HEK293 (cell line): ENCODE data around the gene FGF12.

Experiments used
- CTCF ChIA-PET: fragments of 350-600 bp; formaldehyde crosslinking; extraction: SDS; loops from one replicate; lab custom pipeline; 2021; ENCODE audit warnings: antibody characterized with exemption; lab: Yijun Ruan, JAX
- POLR2A ChIA-PET: fragments of 300-600 bp; formaldehyde crosslinking; extraction: SDS; loops from one replicate; lab custom pipeline; 2020; ENCODE audit warnings: antibody characterized with exemption, inconsistent platforms; lab: Yijun Ruan, JAX
- H3K27ac ChIP-seq: fragments of 200-500 bp; sonication (Bioruptor generic); 2 replicates; pipeline ENCODE4 v1.5.1; 2014; ENCODE audit warnings: low read depth, low read length, control low read depth, inconsistent platforms; ENCODE audit errors: extremely low read depth
- H3K36me3 ChIP-seq, 2 experiments: fragments of 200-500 bp in 1 of 2; sonication (Bioruptor generic) in 1 of 2; 1 replicate in 1 of 2; 2 replicates in 1 of 2; pipeline ENCODE4 v1.5.1; 2014 to 2017; ENCODE audit warnings: inconsistent platforms in 2 of 2, low read length in 2 of 2; ENCODE audit not compliant: control insufficient read depth in 2 of 2, insufficient read depth in 1 of 2
- H3K4me1 ChIP-seq: fragments of 200-500 bp; sonication (Bioruptor generic); 2 replicates; pipeline ENCODE4 v1.5.1; 2014; ENCODE audit warnings: mild to moderate bottlenecking, low read length, inconsistent platforms; ENCODE audit not compliant: control insufficient read depth, insufficient read depth
- H3K4me3 ChIP-seq: 2 replicates; pipeline ENCODE4 v1.5.1; 2011; ENCODE audit warnings: low read depth, mild to moderate bottlenecking, control low read depth, low read length, moderate library complexity
- H3K9me3 ChIP-seq: fragments of 200-500 bp; sonication (Bioruptor generic); 2 replicates; pipeline ENCODE4 v1.5.1; 2014; ENCODE audit warnings: low read depth, low read length, inconsistent platforms; ENCODE audit not compliant: control insufficient read depth, insufficient read depth
- KLF9 ChIP-seq: fragments of 450-650 bp; formaldehyde crosslinking; IDR thresholded peaks from 2 replicates; pipeline ENCODE4 v1.5.1; 2016; ENCODE audit warnings: missing biosample characterization, missing genetic modification characterization, low read depth
- PRDM1 ChIP-seq: fragments of 450-650 bp; formaldehyde crosslinking; IDR thresholded peaks from 2 replicates; pipeline ENCODE4; 2016; ENCODE audit warnings: missing biosample characterization, missing genetic modification characterization
- PRDM4 ChIP-seq: fragments of 450-650 bp; formaldehyde crosslinking; IDR thresholded peaks from 2 replicates; pipeline ENCODE4 v1.5.1; 2017; ENCODE audit warnings: missing biosample characterization, missing genetic modification characterization
- SALL2 ChIP-seq: fragments of 450-650 bp; formaldehyde crosslinking; IDR thresholded peaks from 2 replicates; pipeline ENCODE4 v1.5.0; 2017; ENCODE audit warnings: missing biosample characterization, mild to moderate bottlenecking, missing genetic modification characterization, borderline replicate concordance
- SCRT2 ChIP-seq: fragments of 450-650 bp; formaldehyde crosslinking; IDR thresholded peaks from 2 replicates; pipeline ENCODE4 v1.5.1; 2016; ENCODE audit warnings: missing biosample characterization, missing genetic modification characterization
- TCF7L2 ChIP-seq: IDR thresholded peaks from 2 replicates; pipeline ENCODE4 v1.6.1; 2011; ENCODE audit warnings: low read depth, mild to moderate bottlenecking, inconsistent platforms, low read length, moderate library complexity, borderline replicate concordance
- ZBTB11 ChIP-seq: fragments of 450-650 bp; formaldehyde crosslinking; conservative IDR thresholded peaks from 2 replicates; pipeline ENCODE4 v1.5.1; 2016; ENCODE audit warnings: low read depth, missing biosample characterization, missing genetic modification characterization
- ZNF132 ChIP-seq: fragments of 450-650 bp; formaldehyde crosslinking; IDR thresholded peaks from 2 replicates; pipeline ENCODE4 v1.5.1; 2017; ENCODE audit warnings: missing biosample characterization, missing genetic modification characterization, borderline replicate concordance
- ZNF138 ChIP-seq: fragments of 450-650 bp; formaldehyde crosslinking; IDR thresholded peaks from 2 replicates; pipeline ENCODE4 v1.5.1; 2016; ENCODE audit warnings: missing biosample characterization, missing genetic modification characterization, borderline replicate concordance
- ZNF148 ChIP-seq: fragments of 450-650 bp; formaldehyde crosslinking; IDR thresholded peaks from 2 replicates; pipeline ENCODE4 v1.5.0; 2017; ENCODE audit warnings: missing biosample characterization, missing genetic modification characterization, borderline replicate concordance
- ZNF157 ChIP-seq: fragments of 450-650 bp; formaldehyde crosslinking; IDR thresholded peaks from 2 replicates; pipeline ENCODE4 v1.5.1; 2016; ENCODE audit warnings: missing biosample characterization, missing genetic modification characterization
- ZNF175 ChIP-seq: fragments of 450-650 bp; formaldehyde crosslinking; IDR thresholded peaks from 2 replicates; pipeline ENCODE4 v1.5.1; 2016; ENCODE audit warnings: missing biosample characterization, missing genetic modification characterization
- ZNF211 ChIP-seq: fragments of 450-650 bp; formaldehyde crosslinking; IDR thresholded peaks from 2 replicates; pipeline ENCODE4 v1.5.1; 2016; ENCODE audit warnings: low read depth, missing biosample characterization, missing genetic modification characterization
- ZNF221 ChIP-seq: fragments of 450-650 bp; formaldehyde crosslinking; IDR thresholded peaks from 2 replicates; pipeline ENCODE4 v1.5.1; 2017; ENCODE audit warnings: missing biosample characterization, missing genetic modification characterization, borderline replicate concordance
- ZNF398 ChIP-seq: fragments of 450-650 bp; formaldehyde crosslinking; IDR thresholded peaks from 2 replicates; pipeline ENCODE4 v1.5.1; 2017; ENCODE audit warnings: missing biosample characterization, missing genetic modification characterization
- ZNF548 ChIP-seq: fragments of 450-650 bp; formaldehyde crosslinking; IDR thresholded peaks from 2 replicates; pipeline ENCODE4 v1.5.1; 2016; ENCODE audit warnings: missing biosample characterization, missing genetic modification characterization
- ZNF561 ChIP-seq: fragments of 450-650 bp; IDR thresholded peaks from 2 replicates; pipeline ENCODE4 v1.5.1; 2018; ENCODE audit warnings: missing biosample characterization, missing genetic modification characterization, borderline replicate concordance
- ZNF600 ChIP-seq: fragments of 450-650 bp; formaldehyde crosslinking; IDR thresholded peaks from 2 replicates; pipeline ENCODE4 v1.5.1; 2016; ENCODE audit warnings: missing biosample characterization, missing genetic modification characterization
- ZNF623 ChIP-seq: fragments of 450-650 bp; formaldehyde crosslinking; IDR thresholded peaks from 2 replicates; pipeline ENCODE4 v1.5.1; 2016; ENCODE audit warnings: missing biosample characterization, missing genetic modification characterization
- ZNF664 ChIP-seq: fragments of 450-650 bp; formaldehyde crosslinking; IDR thresholded peaks from 2 replicates; pipeline ENCODE4 v1.5.1; 2016; ENCODE audit warnings: missing biosample characterization, missing genetic modification characterization
- ZNF707 ChIP-seq: fragments of 450-650 bp; formaldehyde crosslinking; IDR thresholded peaks from 2 replicates; pipeline ENCODE4 v1.5.1; 2016; ENCODE audit warnings: missing biosample characterization, missing genetic modification characterization

FGF12 gene

GRCh38 chr3:192758654-192759053, 31.3 kb upstream of the FGF12 start (continued):
- no peak for TF ChIP-seq ZNF398 (tag by site-specific recombination)
- no peak for TF ChIP-seq TCF7L2
- TF ChIP-seq ZNF561 (tag by site-specific recombination): no peak

GRCh38 chr3:192751148-192751547, 23.8 kb upstream of the FGF12 start:
- POLR2A ChIA-PET: no interaction called here

More at GRCh38 chr3:192751148-192751547, 23.8 kb upstream of the FGF12 start:
- H3K4me3 ChIP-seq: no peak overlapping the region
- TF ChIP-seq SCRT2 (tag by site-specific recombination) (no peak), ZNF148 (tag by site-specific recombination) (no peak), SALL2 (tag by site-specific recombination) (no peak), ZNF175 (tag by site-specific recombination) (no peak), ZNF157 (tag by site-specific recombination) (no peak), ZNF664 (tag by site-specific recombination) (no peak), ZNF221 (tag by site-specific recombination) (no peak), ZNF138 (no peak), ZNF623 (tag by site-specific recombination) (no peak), ZNF132 (tag by site-specific recombination) (no peak), ZNF707 (no peak), PRDM4 (tag by site-specific recombination) (no peak), ZNF548 (no peak), ZNF211 (no peak), KLF9 (tag by site-specific recombination) (no peak), PRDM1 (no peak), ZBTB11 (tag by site-specific recombination) (no peak), ZNF600 (tag by site-specific recombination) (no peak)
- TF ChIP-seq, all 188 proteins: peak for 0
- no peak overlapping the region for H3K27ac ChIP-seq
- no peaks in the 10 kb centered on the region for H3K4me1 ChIP-seq
- CTCF ChIA-PET: no interaction called here
- H3K9me3 ChIP-seq: no peaks in the 10 kb centered on the region
- H3K36me3 ChIP-seq: no peaks in the 10 kb centered on the region
